SU-DHL-6 (cell line): ENCODE results near the gene ERBB4.

ENCODE experiments used
- H2AFZ ChIP-seq: fragments of 200-600 bp; sonication (generic); 2 replicates; pipeline ENCODE4 v1.6.1; 2014; ENCODE audit warnings: low read depth, mild to moderate bottlenecking, moderate library complexity, mixed read lengths, antibody characterized with exemption, low read length; ENCODE audit not compliant: severe bottlenecking
- H3F3A ChIP-seq: fragments of 200-600 bp; shearing (Covaris generic); 2 replicates; pipeline ENCODE4 v1.6.0; 2016; ENCODE audit warnings: antibody characterized with exemption, mild to moderate bottlenecking; ENCODE audit not compliant: insufficient read depth
- H3K27ac ChIP-seq: fragments of 200-600 bp; sonication (generic); 2 replicates; pipeline ENCODE4 v1.5.1; 2016; ENCODE audit warnings: low read depth, mild to moderate bottlenecking, low read length, moderate library complexity, mixed read lengths
- H3K27me3 ChIP-seq: fragments of 200-600 bp; sonication (generic), shearing (Covaris generic); 2 replicates; pipeline ENCODE4 v1.6.0; 2014; ENCODE audit warnings: mild to moderate bottlenecking, low read length
- H3K36me3 ChIP-seq: fragments of 200-600 bp; sonication (generic); 2 replicates; pipeline ENCODE4 v1.6.1; 2014; ENCODE audit warnings: mild to moderate bottlenecking, low read length, mixed read lengths
- H3K4me2 ChIP-seq: fragments of 300-600, 200-600 bp; shearing (Covaris generic), sonication (generic); 2 replicates; pipeline ENCODE4 v1.6.0; 2014; ENCODE audit warnings: low read length, low read depth, mild to moderate bottlenecking; ENCODE audit not compliant: poor library complexity, severe bottlenecking
- H3K4me3 ChIP-seq: fragments of 200-600 bp; sonication (generic); 2 replicates; pipeline ENCODE4 v1.5.1; 2014; ENCODE audit warnings: antibody characterized with exemption, low read length, mild to moderate bottlenecking, mixed read lengths; ENCODE audit not compliant: insufficient read depth, poor library complexity, severe bottlenecking
- H3K79me2 ChIP-seq: fragments of 200-600 bp; sonication (generic); 2 replicates; pipeline ENCODE4 v1.6.1; 2014; ENCODE audit warnings: mild to moderate bottlenecking, low read length, moderate library complexity; ENCODE audit not compliant: insufficient read depth
- H3K9ac ChIP-seq: fragments of 200-600 bp; sonication (generic); 2 replicates; pipeline ENCODE4 v1.7.0; 2014; ENCODE audit warnings: mild to moderate bottlenecking, low read length
- H3K9me2 ChIP-seq: fragments of 200-600 bp; sonication (generic); replicated peaks from 2 replicates; pipeline ENCODE4 v1.6.1; 2014; ENCODE audit warnings: low read length; ENCODE audit not compliant: insufficient read depth
- H3K9me3 ChIP-seq: fragments of 200-600 bp; sonication (generic); 2 replicates; pipeline ENCODE4 v1.6.1; 2014; ENCODE audit warnings: low read length, mixed read lengths; ENCODE audit not compliant: insufficient read depth
- H4K20me1 ChIP-seq: fragments of 200-600 bp; sonication (generic); 2 replicates; pipeline ENCODE4 v1.6.1; 2014; ENCODE audit warnings: low read depth, mild to moderate bottlenecking, antibody characterized with exemption, low read length, moderate library complexity, mixed read lengths
- EZH2phosphoT487 ChIP-seq: fragments of 200-600 bp; sonication (generic), shearing (Covaris generic); conservative IDR thresholded peaks from 2 replicates; pipeline ENCODE4 v1.6.1; 2018; ENCODE audit warnings: mild to moderate bottlenecking, antibody characterized with exemption, low read length, moderate library complexity, mixed read lengths
- TF ChIP-seq, protein P1 (sequence below): fragments of 200-600 bp; sonication (generic); IDR thresholded peaks from one replicate; pipeline ENCODE4 v1.5.1; 2017; ENCODE audit warnings: antibody characterized with exemption, mild to moderate bottlenecking, low read length, moderate library complexity; ENCODE audit not compliant: insufficient read depth, poor library complexity, severe bottlenecking

ERBB4 gene

DNA sequence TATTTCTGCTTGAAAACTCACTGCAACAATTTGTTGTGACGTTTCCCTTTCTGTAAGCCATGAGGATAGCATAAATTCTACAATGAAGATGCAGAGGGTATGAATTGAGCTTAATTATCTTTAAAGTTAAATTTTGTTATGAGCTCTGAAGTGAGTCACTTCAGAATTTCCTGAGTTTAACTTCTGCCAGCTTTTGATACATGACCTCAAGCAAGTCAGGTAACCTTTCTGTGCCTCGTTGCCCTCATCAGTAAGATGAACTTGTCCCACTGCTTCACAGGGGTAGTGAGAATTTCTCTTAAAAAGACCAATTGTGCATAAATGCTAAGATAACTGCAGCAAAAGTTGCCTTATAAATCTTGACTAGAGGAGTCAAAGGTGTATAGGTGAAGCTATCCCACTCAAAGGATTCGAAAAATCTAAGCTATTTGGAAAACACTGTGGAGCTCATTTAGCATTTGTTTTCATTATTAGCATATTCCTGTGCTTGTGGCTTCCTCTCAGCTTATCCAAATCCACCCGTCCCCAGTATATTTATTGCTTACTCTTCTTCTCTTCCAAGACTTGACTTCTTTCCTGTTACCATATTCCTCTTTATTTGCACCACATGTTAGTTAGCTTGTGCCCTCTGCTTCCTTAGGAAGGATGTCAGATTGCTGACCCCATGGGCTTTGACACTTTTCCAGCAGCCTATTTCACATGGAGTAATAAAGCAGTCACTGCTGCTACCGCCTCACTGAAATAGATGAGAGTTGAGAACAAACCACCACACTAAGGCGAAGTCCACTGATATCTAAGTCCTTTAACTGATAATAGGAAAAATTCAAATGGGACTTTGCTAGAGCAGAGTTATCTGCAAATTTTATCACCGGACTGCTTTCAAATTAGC, 428.6 kb downstream of the ERBB4 start:
- no peak overlapping the region for H3K27ac ChIP-seq
- H3K79me2 ChIP-seq: no peaks in the 10 kb centered on the region
- H3K4me3 ChIP-seq: no peak overlapping the region
- H2AFZ ChIP-seq: no peak overlapping the region
- H3K9ac ChIP-seq: no peak overlapping the region
- no peaks in the 10 kb centered on the region for H3K9me3 ChIP-seq
- H3K9me2 ChIP-seq: no peaks in the 10 kb centered on the region
- TF ChIP-seq, protein P1, sequence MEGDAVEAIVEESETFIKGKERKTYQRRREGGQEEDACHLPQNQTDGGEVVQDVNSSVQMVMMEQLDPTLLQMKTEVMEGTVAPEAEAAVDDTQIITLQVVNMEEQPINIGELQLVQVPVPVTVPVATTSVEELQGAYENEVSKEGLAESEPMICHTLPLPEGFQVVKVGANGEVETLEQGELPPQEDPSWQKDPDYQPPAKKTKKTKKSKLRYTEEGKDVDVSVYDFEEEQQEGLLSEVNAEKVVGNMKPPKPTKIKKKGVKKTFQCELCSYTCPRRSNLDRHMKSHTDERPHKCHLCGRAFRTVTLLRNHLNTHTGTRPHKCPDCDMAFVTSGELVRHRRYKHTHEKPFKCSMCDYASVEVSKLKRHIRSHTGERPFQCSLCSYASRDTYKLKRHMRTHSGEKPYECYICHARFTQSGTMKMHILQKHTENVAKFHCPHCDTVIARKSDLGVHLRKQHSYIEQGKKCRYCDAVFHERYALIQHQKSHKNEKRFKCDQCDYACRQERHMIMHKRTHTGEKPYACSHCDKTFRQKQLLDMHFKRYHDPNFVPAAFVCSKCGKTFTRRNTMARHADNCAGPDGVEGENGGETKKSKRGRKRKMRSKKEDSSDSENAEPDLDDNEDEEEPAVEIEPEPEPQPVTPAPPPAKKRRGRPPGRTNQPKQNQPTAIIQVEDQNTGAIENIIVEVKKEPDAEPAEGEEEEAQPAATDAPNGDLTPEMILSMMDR: no peak
- no peak for TF ChIP-seq EZH2phosphoT487
- no peaks in the 10 kb centered on the region for H3F3A ChIP-seq
- no peaks in the 10 kb centered on the region for H3K27me3 ChIP-seq
- H3K4me2 ChIP-seq: no peak overlapping the region
- H3K36me3 ChIP-seq: no peaks in the 10 kb centered on the region
- no peaks in the 10 kb centered on the region for H4K20me1 ChIP-seq

DNA sequence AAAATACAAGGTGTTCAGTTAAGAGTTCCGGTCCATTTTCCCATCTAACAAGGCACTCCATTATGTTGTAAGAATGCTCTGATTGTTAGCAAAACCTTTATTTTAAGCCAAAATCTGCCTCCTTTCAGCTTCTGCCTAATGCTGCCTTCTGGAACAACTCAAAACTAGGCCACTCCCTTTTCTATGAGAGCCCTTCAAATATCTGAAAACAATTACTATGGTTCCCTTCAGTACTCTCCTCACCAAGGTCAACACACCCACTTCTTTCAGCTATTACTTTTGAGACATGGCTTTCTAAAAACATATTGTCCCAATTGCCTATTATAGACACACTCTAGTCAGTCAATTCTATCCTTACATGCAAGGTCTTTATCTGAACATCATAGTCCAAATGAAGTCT, 429.4 kb downstream of the ERBB4 start:
- Histone ChIP-seq H4K20me1 (no peaks in the 10 kb centered on the region), H3K9me3 (no peaks in the 10 kb centered on the region), H3K27ac (no peak overlapping the region), H3K9ac (no peak overlapping the region), H3K27me3 (no peaks in the 10 kb centered on the region), H3F3A (no peaks in the 10 kb centered on the region), H3K9me2 (no peaks in the 10 kb centered on the region), H3K4me3 (no peak overlapping the region), H3K4me2 (no peak overlapping the region), H3K79me2 (no peaks in the 10 kb centered on the region), H3K36me3 (no peaks in the 10 kb centered on the region), H2AFZ (no peak overlapping the region)
- TF ChIP-seq, protein P1: no peak
- TF ChIP-seq EZH2phosphoT487: no peak

DNA sequence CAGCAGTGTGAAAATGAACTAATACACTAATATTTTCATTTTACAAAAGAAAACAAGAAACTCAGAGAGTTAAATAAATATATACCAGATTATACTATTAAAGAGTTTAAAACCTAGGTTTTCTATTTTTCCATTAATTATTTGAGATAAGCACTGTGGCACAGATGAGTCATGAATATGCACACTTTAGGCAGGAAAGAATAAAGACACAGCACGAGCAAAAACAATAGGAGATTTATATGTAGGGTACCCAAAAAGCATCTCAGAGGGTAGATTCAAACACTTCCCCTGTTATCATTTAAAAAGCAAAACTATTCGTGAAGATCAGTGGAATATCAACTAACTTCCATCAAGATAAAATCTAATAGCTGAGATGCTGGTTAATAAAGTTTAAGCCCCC, 430.6 kb downstream of the ERBB4 start:
- no peak overlapping the region for H3K9ac ChIP-seq
- no peaks in the 10 kb centered on the region for H3K27me3 ChIP-seq
- TF ChIP-seq EZH2phosphoT487: no peak
- TF ChIP-seq, protein P1: no peak
- no peaks in the 10 kb centered on the region for H4K20me1 ChIP-seq
- H2AFZ ChIP-seq: no peak overlapping the region
- no peaks in the 10 kb centered on the region for H3K9me3 ChIP-seq
- H3K9me2 ChIP-seq: no peaks in the 10 kb centered on the region
- no peaks in the 10 kb centered on the region for H3F3A ChIP-seq
- no peaks in the 10 kb centered on the region for H3K36me3 ChIP-seq
- H3K4me2 ChIP-seq: no peak overlapping the region
- H3K4me3 ChIP-seq: no peak overlapping the region
- H3K79me2 ChIP-seq: no peaks in the 10 kb centered on the region
- no peak overlapping the region for H3K27ac ChIP-seq
